ENCODE data around the gene CUL4A.
A peak's percentile ranks its signal among the peaks of the same experiment; 100 is the strongest.
"Not testable (repeated sequence)": the region's sequence is repeated elsewhere in the genome, so short reads cannot be mapped to it uniquely, and the experiment has no call there.

The CUL4A gene

GRCh38 chr13:113209759-113210421, 477 bp downstream of the CUL4A start:
- peak; percentile 60 for DNase-seq

GRCh38 chr13:113210833-113211232, 1.4 kb downstream of the CUL4A start:
- DNase-seq = no peak

GRCh38 chr13:113211774-113212173, 2.4 kb downstream of the CUL4A start:
- DNase-seq = no peak

- no peak for DNase-seq
Measured at GRCh38 chr13:113216254-113217048, 7.0 kb downstream of the CUL4A start.

- DNase-seq = no peak
Measured at GRCh38 chr13:113218586-113218985, 9.2 kb downstream of the CUL4A start.

GRCh38 chr13:113219256-113219940, 10.0 kb downstream of the CUL4A start:
- no peak for DNase-seq

GRCh38 chr13:113220141-113220598, 10.8 kb downstream of the CUL4A start:
- DNase-seq = no peak

- no peak for DNase-seq
Measured at GRCh38 chr13:113220877-113221276, 11.5 kb downstream of the CUL4A start.

GRCh38 chr13:113223070-113223469, 13.7 kb downstream of the CUL4A start:
- DNase-seq = no peak

- DNase-seq = no peak
Measured at GRCh38 chr13:113224486-113224885, 15.1 kb downstream of the CUL4A start.

- no peak for DNase-seq
Measured at GRCh38 chr13:113225515-113225914, 16.1 kb downstream of the CUL4A start.

- no peak for DNase-seq
Measured at GRCh38 chr13:113226873-113227450, 17.5 kb downstream of the CUL4A start.

GRCh38 chr13:113229161-113229560, 19.7 kb downstream of the CUL4A start:
- DNase-seq = no peak

- DNase-seq = no peak
Measured at GRCh38 chr13:113229791-113230190, 20.4 kb downstream of the CUL4A start.

GRCh38 chr13:113231306-113232207, 22.1 kb downstream of the CUL4A start:
- no peak for DNase-seq

- no peak for DNase-seq
Measured at GRCh38 chr13:113232208-113233003, 23.0 kb downstream of the CUL4A start.

- no peak for DNase-seq
Measured at GRCh38 chr13:113233101-113233500, 23.7 kb downstream of the CUL4A start.

- no peak for DNase-seq
Measured at GRCh38 chr13:113238536-113238935, 29.1 kb downstream of the CUL4A start.

- DNase-seq = no peak
Measured at GRCh38 chr13:113239357-113239756, 29.9 kb downstream of the CUL4A start.

- DNase-seq = no peak
Measured at GRCh38 chr13:113239986-113240385, 30.6 kb downstream of the CUL4A start.

GRCh38 chr13:113241623-113242022, 32.2 kb downstream of the CUL4A start:
- not testable (repeated sequence) for DNase-seq

Data from stimulated activated CD4-positive, alpha-beta T cell treated with anti-CD3 and anti-CD28 coated beads, Interleukin-12 subunit alpha, Interleukin-12 subunit beta, amount 100 ng/mL, for 4 hours (primary cell).